Medulla oblongata (tissue), 1 donor: ENCODE results near the gene SYDE1.

ENCODE experiments used
- DNase-seq: peaks from one replicate; pipeline ENCODE4 v3.0.0-alpha.2; 2015; ENCODE audit errors: extremely low spot score

Gene SYDE1

DNA sequence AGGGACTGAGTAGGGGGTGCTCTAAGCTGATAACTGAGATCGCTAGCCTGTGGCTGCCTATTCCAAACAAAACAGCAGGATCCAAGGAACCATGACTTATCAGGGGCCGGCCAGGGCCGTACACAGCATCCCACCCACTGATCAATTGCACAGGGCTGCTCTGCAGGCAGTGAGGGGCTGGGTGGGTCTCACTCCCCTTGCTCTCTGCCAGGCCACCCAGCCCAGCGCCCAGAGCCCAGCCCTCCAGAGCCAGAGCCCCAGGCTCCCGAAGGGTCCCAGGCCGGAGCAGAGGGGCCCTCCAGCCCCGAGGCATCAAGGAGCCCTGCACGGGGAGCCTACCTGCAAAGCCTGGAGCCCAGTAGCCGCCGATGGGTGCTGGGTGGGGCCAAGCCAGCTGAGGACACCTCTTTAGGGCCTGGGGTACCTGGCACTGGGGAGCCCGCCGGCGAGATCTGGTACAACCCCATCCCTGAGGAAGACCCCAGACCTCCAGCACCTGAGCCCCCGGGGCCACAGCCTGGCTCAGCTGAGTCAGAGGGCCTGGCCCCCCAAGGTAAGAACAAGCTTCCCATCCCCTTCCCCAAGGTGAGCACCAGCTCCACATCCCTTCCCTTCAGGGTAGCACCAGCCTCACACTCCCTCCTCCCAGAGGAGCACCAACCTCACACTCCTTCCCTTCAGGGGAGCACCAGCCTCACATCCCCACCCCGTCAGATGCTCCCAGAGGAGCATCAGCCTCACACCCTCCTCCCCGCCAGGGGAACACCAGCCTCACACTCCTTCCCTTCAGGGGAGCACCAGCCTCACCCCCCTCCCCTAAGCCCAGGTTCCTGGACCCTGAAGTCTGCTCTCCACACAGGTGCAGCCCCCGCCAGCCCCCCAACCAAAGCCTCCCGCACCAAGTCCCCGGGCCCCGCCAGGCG lies 1.9 kb downstream of the SYDE1 start:
- no peak for DNase-seq

DNA sequence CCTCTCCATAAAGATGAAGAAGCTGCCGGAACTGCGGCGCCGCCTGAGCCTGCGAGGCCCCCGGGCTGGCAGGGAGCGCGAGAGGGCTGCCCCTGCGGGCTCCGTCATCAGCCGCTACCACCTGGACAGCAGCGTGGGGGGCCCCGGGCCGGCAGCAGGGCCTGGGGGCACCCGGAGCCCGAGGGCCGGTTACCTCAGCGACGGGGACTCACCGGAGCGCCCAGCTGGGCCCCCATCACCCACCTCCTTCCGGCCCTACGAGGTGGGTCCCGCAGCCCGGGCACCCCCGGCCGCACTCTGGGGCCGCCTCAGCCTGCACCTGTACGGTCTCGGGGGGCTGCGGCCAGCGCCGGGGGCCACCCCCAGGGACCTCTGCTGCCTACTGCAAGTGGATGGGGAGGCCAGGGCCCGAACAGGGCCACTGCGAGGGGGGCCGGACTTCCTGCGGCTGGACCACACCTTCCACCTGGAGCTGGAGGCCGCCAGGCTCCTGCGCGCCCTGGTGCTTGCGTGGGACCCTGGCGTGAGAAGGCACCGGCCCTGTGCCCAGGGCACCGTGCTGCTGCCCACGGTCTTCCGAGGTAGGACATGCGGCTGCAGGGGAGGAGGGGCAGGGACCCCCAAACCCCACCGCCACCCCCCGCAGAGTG lies 2.7 kb downstream of the SYDE1 start:
- no peak for DNase-seq

DNA sequence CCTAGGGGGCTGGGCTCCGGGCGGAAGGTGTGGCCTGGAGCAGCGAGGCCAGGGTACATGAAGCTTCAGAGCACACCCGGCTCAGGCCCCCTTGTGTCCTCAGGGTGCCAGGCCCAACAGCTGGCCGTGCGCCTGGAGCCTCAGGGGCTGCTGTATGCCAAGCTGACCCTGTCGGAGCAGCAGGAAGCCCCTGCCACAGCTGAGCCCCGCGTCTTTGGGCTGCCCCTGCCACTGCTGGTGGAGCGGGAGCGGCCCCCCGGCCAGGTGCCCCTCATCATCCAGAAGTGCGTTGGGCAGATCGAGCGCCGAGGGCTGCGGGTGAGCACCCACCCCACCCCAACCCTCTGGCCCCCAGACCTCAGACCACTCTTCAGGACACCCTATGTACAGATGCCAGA lies 3.2 kb downstream of the SYDE1 start:
- DNase-seq, result no peak

DNA sequence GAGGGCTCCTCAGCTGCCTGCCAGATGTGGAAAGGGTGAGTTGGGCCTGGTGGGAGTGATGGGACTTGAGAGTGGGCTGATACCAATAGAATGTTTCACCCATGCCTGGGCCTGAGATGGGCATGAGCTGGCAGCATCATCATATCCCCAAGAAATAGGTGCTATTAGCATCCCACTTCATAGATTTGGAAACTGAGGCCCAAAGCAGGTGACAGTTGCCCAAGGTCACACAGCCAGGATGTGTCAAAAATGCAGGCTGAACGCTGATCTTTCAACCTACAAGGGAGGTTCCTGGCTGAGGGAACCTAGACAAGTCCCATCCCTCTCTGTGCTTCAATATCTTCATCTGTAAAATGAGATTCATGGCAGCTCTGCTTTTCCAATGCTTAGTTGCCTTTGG lies 4.6 kb downstream of the SYDE1 start:
- DNase-seq, result no peak

DNA sequence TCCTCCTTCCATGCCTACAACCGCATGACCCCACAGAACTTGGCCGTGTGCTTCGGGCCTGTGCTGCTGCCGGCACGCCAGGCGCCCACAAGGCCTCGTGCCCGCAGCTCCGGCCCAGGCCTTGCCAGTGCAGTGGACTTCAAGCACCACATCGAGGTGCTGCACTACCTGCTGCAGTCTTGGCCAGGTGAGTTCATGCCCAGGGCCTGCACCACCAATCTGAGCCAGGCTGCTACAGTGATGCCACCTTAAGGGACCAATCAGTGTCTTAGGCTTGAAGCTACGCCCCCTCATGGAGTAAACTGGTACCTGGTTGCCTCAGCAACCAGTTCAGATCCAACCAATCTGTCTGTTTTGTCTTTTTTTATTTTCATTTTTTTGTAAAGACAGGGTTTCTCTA lies 5.2 kb downstream of the SYDE1 start:
- no peak for DNase-seq

DNA sequence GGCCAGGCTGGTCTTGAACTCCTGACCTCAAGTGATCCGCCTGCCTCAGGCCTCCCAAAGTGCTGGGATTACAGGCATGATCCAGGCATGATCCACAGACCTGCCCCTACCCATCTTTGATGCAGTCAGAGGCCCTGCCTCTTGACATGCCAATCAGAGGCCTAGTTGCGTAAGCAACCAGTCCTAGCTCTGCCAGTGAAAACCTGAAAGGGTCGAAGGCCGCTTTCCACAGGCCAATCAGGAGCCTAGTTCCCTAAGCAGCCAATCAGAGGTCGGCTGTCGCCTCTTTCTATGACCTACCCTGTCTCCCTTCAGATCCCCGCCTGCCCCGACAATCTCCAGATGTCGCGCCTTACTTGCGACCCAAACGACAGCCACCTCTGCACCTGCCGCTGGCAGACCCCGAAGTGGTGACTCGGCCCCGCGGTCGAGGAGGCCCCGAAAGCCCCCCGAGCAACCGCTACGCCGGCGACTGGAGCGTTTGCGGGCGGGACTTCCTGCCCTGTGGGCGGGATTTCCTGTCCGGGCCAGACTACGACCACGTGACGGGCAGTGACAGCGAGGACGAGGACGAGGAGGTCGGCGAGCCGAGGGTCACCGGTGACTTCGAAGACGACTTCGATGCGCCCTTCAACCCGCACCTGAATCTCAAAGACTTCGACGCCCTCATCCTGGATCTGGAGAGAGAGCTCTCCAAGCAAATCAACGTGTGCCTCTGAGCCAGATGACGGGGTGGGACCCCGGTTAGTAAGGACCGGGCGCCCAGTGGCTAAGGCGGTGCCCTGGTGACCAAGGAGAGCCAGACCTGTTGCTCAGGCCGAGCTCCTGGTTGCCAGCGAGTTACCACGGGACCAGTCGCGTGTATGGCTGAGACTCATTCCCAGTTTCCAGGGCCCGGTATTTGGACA lies 6.3 kb downstream of the SYDE1 start:
- no peak for DNase-seq

DNA sequence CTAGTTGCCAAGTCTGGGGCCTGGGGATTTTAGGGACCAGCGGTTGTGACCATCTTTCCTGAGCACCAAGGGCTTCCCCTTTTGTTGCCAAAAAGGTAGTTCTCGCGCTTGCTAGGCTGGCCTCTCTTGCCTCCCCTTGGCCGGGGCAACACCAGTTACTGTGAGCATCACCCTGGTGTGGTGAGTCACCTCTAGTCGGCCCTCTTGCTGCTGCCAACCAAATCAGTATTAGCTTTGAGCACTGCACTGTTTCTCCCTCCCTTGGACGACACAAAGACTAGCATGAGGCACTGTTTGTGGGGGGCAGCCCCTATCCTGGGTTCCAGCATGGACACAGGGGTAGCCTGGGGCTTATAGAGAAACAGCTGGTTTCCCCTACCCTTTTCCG lies 6.9 kb downstream of the SYDE1 start:
- DNase-seq, result no peak

DNA sequence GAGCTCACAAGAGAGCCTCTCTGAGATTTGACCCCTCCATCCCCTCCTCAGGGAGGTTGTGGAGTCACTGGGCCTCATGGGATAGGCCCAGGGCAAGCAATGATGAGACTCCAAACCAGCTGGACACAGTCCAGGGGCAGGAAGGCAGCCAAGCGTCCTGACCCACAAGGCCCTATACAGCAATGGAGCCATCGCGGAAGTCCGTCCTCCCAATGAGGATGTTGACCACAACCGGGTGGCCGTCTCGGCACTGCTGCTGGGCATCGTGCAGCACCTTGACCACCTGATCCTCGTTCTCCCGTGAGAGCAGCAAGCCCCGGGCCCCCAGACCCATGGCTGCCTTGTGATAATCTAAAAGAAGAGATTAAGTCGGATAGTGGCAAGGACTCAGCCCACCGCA lies 7.9 kb downstream of the SYDE1 start:
- DNase-seq, result peak; percentile 54

DNA sequence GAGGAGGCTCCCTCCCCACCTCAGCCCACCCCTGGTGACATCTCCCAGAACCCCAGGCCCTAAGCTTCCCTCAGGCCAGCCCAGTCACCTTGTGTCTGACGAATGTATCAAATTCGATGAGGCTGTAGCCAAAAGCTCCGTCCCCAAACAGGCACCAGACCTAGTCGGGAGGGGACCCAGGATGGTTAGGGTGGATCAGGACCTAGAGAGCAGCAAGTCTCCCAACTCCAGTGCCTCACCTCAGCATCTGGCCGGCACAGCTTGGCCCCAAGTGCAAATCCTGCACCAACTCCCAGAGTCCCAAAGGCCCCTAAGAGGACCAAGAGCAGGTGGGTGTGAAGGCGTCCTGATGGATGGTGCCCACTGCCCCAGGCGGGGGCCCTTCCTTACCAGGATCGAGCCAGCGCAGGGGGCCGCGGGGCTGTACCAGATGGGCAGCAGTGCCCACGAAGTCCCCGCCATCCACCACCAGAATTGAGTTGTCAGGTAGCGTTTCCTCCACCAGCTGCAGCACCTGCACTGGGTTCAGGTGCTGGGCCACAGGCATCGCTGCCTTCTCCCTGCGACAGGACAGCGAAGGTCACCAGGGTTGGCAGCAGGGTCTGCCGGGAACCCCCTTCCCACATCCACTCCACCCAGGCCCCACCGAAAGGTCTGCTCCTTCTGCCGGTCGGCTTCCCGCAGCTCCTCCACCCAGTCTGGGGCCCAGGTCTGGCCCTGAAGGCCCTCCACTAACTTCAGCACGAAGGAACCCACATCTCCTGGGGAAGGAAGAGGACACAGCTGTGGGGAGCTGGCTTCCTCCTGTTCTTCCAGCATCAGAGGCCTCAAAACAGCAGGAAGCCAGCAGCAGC lies 8.8 kb downstream of the SYDE1 start:
- no peak for DNase-seq

DNA sequence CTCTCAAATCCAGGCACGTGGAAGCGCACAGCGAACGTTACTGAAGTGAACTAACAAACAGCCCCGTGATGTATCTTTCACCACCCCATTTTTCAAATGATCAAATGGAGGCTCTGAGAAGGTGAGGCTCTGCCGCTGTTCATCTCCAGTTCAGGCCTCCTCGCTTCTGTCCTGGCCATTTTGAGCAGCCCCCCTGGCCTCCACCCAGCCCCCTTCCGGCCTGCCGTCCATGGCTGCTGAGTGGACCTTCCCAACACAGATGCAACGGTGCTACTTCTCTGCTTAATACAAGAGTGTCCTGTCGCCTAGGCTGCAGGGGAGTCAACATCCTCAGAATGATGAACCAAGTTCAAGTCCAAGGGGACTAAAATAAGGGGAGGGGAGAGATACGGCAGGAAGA lies 9.7 kb downstream of the SYDE1 start:
- DNase-seq, result no peak

DNA sequence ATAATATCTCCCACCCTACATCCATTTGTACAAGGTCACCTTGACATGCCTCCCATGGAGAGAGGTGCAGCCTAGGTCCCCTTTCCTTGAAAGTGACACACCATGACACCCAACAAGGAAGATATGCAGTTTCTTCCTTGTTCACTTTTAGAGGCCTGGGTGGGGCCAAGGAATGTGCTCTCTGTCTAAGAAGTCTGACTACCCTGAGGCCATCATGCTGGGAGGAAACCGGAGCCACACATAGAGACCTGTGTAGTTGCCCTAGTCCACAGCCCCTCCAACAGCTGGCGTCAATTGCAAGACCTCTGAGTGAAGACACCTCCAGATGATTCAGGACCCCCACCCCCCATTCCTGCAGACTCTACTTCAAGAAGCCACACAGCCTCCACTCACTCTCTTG lies 11.0 kb downstream of the SYDE1 start:
- no peak for DNase-seq

DNA sequence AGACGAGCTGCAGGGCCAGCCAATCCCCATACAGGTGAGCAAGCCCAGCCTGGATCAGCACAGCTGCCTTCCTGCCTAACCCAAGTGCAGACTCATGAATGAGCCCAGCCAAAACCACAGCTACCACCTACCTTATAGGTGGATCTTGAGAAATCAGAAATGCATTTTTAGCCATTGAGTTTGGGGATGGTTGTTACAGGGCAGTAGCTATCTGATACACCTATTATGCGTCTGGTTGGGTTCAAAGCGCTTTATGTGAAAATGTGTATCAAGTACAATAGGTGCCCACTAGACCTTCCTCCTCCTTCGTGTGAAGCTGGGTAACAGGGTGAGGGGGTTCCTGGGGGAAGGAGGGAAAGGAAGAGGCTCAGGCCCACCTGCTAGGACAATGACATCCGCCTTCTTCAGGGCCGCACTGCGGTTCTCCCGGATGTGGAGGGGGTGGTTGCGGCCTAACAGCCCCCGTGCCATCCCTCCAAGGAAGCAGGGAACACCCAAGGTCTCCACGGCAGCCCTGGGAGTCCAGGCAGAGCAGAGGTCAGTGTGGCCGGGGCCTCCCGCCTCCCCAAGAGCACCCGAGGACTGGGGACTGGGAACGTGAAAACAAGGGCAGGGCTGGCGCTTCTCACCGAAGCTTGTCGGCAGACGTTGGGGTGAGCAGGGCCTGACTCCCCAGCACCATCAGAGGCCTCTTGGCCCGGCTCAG lies 11.7 kb downstream of the SYDE1 start:
- no peak for DNase-seq

DNA sequence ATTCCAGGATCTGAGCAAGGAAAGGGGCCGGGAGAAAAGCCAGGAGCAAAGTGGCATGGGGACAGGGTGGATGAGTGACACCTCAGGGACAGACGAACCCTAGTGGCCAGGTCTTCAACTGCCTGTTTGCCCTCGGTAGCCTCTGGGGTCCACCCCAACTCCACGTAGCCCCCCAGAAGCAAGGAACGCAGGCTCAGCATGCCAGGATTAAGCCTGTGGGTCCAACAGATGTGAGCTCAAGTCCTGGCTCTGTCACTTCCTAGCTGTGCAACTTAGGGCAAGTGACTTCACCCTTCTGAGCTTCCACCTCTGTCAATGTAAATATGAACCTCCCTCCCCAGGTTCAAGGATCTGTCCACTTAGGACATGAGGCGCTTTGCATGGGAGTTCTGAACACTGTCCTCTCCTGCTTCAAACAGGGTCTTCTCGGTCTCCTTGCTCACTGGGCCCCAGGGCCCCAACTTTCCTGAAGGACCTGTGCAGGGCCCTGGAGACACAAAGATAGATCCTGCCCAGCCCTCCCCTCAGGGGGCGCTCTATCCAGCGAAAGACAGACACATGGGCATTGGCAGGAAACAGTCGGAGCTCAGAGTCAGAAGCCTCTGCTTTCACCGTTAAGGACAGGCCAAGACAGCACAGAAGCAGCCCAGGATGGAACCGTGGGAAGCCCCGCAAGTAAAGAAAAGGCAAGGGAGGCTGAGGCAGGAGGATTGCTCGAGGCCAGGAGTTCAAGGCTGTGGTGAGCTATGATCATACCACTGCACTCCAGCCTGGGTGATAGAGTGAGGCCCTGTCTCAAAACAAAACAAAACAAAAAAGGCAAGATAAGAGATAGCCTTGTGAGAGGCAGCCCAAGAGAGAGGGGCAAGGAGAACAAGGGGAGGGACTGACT lies 13.2 kb downstream of the SYDE1 start:
- DNase-seq, result no peak

DNA sequence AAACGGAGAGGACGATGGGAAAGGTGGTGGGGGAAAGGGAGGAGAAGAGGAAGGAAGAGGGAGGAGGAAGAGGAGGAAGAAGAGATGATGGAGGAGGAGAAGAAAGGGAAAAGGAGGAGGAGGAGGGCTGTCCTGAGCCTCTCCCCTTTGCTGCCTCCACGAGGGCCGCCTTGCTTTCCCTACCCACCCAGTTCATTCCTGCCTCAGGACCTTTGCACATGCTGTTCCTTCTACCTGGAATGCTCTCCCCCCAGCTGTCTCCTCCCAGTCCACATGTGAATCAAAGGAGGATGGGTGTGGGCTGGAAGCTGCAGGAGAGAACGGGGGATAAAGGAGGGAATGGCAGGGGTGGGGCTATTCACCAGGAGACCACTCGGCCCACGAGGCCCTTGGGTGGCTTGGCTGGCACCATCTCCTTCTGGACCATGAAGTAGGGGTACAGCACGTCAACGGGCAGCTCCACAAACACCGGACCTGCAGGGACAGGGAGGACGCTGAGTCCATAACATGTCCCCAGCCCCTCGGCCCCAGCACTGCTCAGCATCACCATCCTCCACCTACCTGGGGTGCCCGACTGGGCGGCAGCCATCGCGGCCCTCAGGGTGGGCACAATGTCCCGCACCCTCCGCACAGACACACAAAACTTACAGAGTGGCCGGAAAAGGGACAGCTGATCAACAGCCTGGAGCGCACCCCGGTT lies 15.3 kb downstream of the SYDE1 start:
- no peak for DNase-seq

DNA sequence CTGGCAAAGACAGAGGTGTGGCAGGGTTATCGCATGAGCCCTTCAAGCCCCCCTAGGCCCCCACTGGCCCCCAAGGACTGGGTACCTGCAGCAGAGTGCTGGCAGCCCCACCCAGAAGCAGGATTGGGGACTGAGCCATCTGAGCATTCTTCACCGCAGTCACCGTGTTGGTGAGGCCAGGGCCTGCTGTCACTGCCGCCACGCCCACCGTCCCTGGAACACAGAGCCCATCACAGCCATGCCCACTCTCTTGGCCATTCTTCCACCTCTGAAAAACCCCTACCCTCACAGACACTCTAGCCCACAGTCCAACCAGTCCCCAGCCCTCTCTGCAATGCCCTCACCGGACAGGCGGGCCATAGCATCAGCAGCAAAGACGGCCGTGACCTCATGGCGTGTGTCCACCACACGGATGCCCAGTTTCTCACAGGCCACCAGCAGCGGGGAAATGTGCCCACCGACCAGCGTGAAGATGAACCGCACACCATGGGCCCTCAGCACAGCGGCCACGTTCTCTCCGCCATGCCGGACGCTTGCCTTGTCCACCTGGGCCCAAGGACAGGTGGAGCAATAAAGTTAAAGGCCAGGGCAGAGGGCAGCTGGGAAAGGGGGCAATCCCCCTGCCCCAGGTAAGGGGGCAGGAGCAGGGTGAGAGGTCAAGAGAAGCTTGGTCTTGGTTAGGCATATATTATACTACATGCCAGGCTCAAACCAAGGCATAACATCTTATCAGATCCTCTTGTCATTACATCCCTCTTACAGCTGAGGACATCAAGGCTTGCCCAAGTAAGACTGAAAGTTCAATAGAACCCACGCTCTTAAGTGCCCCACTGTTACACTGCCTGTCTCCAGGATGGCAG lies 16.1 kb downstream of the SYDE1 start:
- no peak for DNase-seq

DNA sequence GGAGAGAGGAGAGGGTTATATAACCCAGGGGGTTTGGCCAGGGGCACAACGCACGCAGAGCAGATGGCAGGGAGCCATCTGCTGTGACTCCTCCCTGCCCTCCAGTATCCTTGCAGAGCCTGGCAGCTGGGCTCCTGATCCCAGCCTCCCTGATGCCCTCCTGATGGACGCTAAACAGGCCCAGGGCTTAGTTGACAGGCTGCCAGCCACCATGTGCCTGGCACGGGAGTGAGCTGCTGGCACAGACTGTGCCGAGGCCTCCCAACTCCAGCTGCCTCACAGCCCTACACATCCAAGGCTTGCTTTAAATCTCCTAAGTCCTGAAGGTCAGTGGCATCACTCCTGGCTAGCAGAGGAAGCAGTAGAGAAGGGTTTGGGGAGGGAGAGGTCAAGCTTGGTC lies 16.7 kb downstream of the SYDE1 start:
- DNase-seq, result peak; percentile 79

DNA sequence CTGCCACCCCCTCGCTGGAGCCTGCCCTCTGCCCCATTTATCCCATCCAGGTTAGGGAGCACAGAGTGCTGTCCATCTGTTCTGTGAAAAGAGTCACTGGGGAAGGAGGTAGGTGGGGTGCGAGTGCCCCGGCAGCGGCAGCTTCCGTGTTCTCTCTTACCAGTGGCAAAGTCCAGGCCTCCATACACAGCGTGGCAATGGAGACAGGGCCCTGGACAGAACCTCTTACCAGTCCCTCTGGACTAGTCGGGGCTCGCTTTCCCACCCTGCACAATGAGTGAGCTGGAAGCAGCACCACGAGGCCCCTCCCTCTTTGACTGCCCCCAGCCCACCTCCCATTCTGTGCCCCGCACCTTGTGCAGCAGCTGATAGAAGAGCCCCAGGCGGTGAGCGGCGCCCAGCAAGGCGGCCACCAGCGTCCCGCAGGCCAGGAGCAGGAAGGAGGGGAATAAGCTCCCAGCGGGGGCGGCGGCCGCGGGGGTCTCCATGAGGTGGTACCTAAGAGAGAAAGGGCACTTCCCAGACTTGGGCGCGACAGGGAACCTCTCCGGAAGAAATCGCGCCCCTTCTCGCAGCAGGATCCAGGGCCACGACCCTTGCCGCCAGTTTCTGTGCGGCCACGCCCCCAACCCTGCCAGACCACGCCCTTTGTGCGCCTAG lies 17.5 kb downstream of the SYDE1 start:
- DNase-seq, result peak; percentile 22
